Embryonic facial prominence (tissue), 1 donor: ENCODE measurements around the gene OTX2.

Experiments
- DNase-seq: peaks from one replicate; pipeline ENCODE4 v3.0.0-alpha.2; 2016; ENCODE audit errors: extremely low spot score

The OTX2 gene

DNA sequence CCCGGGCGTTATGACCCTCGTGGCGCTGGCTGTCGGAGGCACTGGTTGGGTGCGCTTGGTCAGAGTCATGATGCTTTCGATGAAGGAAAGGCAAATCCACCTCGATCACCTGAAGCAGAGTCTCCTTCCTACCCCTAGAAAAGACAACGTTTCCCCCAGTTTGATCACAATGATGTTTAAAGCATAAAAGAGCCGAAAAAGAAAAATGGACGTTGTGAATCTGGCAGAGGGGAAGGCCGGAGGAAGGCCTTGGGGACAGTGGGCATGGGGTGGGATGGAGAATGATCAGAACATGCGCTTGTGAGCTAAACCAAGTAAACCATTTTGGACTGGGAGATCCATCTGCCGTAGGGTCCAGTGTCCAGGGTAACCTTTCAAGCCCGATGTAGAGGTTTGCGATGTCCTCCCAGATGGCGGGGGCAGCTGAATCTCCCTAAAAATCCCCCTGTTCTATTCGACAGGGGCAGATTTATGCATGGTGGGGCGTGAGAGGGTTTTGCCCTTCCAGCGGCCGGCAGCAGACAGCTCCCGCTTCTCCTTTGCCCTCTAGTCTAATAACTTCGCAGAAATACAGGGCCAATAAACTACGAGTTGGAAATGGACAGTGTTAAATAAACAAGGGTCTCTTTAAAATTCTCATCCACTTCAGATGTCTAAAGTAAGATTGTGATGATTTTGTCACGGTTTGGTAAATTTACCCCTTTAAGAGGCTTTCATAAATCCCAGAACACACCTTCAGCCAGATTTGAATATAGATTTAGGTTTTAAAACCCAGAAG, 2.3 kb upstream of the OTX2 start:
- DNase-seq: no peak

DNA sequence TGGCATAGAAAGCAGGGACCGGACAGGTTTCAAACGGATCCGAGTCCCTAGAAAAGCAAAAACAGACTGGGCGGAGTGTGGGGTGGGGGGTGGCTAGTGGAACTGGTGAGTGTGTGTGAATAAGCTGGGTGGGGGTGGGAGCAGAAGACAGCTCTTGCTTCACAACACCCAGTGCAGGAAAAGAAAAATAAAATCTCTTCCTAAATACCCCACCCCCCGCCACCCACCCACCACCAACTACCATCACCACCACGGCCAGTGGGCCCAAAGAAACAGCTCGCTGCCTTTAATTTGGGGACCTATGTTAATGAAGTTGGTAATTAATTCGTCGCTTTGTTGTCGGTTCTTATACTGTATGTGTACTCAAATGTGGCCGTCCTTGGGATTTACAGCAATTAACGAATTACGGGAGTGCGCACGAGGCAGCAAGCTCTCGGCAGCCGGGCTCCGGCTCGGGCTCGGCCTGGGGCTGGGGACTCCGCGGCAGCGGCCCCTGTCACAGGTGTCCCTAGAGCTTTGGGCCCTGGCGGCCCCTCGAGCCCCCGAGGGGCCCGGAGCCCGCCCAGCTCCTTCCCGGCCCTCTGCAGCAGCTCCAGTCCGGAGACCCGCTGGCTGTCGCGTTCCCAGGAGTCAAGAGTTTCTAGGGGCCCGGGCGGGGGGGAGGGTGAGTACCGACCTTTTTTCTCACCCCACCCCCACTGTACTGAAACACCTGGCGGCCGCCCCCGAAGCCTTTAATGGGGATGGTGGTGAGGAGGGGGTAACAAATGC, 1.5 kb upstream of the OTX2 start:
- DNase-seq: no peak

DNA sequence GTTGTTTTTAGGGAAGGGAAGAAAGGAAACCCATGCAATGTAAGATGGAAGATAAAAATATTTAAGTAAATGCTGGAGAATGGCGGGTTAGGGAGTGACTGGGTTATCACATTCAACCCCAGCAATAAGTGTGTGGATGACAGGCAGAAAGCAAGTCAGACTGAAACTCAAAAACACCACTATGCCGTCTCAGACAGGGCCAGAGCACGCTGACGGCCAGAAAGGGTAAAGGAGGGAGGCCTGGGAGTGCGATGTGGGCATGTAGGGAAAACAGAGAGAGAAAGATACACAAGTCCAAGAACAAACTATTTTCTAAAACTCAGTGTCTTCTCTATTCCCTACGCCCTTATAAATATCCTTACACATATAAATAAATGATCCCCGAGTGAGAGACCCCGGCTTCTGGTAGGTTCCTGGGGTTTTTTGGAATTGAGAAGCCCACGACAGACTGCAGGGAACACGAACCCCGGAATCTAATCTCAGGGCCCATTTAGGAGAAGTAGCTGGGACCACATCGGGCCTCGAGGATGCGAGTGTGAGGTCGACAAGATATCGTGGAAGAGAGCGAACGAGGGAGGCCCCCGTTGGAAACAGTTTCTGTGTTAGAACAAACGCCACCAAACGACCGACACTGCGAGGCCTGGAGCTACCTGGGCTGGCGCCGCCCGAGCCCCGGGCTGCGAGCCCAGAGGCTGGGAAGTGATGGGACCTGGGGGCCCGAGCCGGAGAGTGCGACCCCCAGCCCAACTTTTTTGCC, 735 bp upstream of the OTX2 start:
- DNase-seq: no peak

DNA sequence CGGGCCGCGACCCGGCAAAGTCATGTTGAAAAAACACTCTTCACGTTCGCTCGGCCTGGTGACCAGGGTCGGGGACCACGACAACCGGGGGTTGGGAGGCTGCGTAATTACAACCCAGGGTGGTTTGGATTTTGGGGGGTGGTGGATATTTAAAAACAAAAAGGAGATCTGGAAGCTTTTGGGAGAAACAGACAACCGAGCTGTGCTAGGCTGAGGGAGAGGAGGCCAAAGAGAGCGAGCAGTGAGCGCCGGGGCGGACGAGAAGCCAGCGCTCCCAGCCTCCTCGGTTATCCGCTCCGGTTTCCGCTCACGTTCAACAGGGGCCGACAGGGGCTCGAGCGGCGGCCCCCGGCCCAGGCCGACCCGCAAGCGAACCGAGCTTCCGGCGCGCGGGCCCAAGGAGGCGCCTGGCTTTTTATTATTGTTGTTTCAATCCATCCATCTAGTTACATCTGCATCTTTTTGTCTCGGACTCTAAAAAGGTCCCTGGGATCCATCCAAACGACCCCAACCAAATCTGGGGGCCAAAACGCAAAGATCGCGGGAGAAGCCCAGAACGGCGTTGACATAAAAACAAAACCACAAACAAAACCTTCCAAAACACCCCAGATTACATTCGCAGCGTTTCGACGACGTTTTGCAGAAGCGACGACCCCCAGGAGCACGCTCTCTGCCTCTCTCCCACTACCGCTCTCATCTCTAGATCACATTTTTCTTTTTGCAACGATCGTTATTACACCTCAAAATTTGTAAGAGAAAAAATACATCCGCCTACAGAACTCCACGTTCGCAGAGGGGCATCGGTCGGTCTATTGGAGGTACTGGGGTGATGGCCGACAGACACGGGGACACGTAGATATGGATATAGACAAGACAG, 771 bp downstream of the OTX2 start:
- no peak for DNase-seq

DNA sequence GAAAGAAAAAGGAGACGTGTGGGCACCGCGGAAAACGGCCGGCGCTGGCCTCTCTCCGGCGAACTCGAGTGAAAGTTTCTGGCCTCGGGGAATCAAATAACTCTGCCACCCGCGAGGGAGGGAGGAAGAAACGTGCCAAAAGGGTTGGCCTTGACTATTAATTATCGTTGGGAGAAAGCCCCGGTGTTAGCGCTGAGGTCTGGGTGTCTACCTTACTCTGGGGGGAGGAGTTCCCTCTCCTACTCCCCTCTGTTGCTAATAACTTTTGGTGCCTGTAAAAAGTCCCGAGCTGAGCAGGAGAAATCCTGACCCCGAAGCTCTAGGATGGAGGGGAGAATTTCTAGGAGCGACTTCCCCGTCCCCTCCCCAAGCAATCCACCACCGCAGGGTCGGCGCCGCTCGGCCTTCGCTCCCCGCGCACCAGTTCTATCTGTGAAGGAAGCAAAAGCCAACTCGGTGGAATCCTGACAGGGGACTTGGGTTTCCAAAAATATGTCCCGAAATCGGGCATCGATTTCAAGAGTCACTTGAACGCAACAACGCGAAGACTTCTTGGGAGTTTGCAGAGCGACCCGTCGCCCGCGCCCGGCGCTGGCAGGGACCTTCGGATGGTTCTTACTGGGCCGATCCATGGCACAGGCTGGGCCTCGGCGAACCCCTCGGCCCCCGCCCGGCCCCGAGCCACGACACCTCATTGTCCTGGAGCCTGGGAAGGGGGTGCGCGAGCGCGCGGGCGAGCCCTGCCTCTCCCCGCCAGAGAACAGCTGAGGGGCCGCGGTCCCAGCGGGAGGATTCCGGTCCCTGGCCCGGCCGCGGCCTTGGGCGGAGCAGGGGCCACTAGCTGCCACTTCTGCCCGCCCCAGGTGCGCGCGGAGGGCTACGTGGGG, 1.7 kb downstream of the OTX2 start:
- DNase-seq: no peak

DNA sequence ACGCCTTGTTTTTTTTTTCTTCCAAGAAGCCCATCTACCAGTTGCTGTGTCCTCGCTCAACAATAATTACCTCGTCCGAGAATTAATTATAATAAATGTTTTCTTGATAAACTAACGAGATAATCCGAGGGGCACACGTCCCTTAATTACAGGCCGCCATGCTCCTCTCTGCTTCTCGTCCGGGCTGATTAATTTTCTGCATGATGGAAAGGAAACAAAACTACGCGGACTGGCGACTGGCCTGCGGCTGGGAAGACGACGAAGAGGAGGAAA, 2.2 kb downstream of the OTX2 start:
- no peak for DNase-seq

DNA sequence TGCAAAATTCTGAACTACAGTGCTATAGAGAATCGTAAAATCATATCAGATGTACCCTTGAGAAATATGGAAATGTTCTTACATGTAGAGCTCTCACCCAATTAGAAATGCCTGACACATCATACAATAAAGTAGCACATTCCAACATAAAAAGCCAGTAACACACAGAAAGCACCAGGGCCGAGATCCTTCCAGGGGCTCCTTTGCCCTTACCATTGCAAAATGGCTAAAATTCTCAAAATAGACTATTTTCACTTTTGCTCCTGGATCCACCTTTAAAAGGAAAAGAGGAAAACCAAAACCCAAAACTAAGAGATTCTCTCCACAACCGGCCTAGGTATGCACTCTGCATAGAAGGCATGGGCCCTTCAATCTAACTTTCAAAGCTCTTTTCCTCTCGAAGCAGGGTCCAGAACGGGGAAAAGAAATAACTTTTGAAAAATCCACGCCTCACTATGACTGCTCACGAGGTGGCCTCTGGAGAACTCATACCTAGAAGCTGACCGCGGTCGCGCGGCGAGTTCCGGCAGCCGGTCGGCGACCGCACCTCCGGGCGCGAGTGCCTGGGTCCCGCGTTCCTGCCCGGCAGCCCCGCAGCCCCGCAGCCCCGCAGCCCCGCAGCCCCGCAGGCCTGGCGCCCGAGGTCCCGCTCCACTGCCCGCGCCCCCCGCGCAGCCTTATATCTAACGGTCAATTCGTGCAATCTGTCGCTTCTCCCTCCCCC, 2.7 kb downstream of the OTX2 start:
- no peak for DNase-seq

DNA sequence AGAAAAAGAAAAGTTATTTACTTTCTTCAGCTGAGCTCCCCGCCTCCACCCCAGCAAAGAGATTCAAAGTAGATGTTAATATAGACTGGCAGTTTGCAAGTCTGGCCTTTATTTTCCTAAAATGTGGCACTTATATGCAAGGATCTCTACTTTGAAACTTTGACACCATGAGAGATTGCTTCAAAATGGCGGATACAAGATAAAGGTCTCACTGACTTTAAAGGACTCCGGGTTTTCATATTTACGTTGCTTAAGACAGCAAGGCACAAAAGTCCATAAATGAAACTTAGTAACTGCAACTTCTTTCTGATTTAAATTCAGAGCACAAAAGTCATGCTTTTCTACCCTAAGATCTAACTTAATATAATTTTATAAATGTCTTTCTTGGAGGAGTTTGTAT, 3.5 kb downstream of the OTX2 start:
- no peak for DNase-seq

DNA sequence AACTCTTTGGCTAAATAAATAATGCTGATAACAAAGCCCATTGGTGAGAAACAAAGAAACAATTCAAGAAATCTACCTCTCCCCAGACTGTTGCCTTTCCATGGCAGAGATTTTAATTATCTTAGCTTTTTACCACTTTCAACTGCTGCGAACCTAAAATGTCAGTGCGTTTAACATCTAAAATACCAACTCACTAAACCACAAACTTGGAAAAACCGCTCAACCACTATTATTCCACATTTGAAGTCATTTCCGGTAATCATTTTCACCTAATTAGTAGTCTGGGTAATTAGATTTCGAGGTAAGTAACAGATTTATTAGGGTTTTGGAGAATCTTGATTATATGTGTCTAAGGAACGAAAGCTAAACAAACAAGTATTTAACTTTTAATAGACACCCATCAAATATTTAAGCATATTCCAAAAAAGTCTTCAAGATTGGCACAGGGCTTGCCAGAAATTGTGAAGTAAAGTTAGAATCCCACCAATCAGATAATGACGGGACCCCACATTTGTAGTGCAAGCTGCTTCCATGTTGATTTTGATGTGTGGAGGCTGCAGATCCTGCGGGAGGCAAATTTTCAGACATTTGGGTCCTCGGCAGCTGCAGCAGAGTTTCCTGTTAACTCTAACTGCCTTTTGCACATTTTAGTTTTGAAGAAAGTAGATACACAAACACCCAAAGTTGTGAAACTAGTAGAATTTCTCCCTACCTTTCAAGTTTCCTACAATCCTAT, 4.1 kb downstream of the OTX2 start:
- DNase-seq: no peak

DNA sequence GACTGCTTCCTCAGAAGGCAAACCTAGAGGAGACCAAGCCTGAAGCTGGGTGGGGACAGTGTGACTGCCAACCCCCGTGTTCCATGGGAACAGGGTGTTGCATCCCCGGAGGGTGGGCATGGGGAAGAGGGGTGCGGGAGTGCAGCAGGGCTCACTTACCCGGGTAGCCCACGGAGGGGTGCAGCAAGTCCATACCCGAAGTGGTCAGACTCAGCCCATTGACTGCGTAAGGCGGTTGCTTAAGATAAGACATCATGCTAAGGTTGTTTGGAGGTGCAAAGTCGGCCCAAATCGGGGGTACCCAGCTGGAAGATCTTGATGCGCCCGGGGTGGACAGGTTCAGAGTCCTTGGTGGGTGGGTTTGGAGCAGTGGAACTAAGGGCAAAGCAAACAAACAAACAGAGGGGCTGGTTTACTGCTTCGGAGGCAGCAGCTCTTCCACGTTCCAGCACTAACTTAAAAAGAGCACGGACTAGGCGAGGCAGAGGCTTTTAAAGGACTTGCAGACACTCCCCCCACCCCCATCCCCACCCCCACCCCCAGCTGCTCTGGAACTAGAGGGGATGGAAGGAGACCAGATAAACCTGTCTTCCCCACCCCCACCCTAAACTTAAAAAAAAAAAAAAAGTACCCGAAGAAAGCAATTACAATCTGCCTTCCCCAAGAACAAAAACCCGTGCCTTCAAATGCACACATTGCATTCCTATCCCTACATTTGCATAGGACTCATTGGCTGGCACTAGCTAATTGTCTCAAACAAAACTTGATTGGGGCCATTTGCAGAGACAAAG, 4.9 kb downstream of the OTX2 start:
- DNase-seq: no peak

DNA sequence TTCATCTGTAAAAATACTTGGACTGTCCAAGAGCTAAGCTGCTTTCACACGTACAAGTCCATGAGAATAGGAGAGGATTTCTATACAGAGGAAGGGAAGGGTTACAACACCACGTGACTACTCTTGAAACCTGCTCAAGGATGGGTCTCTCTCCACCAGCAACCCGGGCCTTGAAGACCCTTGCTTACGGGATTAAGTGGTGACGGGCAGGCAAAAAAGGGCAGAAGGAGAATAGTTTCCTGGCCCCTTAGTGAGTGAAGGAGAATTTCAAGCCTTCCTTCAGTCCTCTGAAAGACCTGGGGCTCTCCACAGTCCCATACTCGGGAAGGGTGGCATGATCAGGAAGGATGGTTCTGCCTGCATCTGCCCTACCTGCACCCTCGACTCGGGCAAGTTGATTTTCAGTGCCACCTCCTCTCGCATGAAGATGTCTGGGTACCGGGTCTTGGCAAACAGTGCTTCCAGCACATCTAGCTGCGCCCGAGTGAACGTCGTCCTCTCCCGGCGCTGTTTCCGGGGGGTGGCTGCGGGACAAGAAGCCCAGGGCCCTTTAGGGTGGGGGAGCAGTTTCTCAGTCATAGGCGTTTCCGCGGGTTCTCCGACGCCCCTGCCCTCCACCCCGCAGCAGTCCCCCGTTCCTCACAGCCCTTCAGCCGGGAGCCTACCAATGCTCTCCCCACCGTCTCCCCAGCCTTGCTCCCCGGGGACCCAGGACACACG, 6.3 kb downstream of the OTX2 start:
- DNase-seq: no peak

DNA sequence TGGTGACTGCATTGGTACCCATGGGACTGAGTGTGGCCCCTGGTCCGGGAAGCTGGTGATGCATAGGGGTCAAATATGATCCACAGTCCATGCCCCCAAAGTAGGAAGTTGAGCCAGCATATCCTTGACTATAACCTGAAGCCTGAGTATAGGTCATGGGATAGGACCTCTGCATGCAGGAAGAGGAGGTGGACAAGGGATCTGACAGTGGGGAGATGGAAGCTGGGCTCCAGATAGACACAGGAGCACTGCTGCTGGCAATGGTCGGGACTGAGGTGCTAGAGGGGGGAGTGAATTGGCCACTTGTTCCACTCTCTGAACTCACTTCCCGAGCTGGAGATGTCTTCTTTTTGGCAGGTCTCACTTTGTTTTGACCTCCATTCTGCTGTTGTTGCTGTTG, 8.4 kb downstream of the OTX2 start:
- DNase-seq: no peak

DNA sequence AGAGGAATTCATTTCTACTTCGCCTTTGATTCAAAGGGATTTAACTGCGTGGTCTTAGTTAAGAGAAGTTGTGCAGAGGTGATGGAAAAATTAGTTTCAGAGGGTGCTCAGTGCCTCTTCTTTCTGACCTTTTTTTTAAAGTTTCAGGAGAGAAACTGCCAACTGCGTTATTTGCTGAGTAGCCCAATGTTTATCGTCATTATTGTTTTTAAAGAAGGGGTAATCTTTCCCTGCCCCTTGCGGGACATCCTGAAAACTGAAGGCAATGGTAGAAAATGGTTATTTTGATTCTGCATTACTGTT, 11.0 kb downstream of the OTX2 start:
- DNase-seq: no peak

DNA sequence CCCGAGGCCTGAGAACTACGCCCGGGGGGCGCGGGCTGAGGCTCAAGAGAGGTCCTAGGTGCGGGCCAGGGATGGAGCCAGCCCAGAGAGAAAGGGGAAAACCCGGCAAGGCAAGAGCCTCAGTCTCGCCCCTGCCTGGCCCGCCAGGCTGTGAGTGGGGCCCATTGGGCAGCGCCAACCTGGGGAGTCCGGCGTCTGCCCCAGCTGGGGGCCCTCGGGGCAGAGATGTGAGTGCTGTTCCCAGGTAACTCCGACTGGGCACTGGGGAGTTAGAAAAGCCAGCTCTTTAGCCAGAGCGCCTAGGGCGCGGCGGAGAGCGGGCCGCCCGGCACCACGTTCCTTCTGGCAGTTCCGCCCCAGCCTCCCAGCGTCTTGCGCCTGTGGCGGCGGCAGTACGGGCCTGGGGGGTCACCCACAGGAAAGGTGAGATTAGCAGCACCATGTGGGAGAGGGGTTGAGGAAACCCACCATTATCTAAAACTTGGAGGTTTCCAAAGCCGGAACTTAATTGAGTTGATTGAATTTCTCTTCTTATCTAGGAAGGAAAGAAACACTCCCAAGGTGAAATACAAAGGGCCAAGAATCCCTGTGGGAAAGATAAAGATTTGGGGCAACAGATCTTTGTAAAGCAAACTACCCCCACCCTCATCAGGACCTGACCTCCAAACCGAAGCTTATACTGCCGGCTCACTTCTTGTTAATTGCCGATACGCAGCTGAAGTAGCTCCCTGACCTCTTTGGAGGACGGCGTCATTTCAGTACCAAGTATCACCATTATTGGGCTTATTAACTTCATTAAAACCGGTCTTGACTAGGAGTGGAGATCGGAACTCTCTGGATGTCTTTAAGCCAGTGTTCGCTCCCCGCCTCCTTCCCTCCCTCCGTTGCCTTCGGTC, 11.6 kb downstream of the OTX2 start:
- no peak for DNase-seq

DNA sequence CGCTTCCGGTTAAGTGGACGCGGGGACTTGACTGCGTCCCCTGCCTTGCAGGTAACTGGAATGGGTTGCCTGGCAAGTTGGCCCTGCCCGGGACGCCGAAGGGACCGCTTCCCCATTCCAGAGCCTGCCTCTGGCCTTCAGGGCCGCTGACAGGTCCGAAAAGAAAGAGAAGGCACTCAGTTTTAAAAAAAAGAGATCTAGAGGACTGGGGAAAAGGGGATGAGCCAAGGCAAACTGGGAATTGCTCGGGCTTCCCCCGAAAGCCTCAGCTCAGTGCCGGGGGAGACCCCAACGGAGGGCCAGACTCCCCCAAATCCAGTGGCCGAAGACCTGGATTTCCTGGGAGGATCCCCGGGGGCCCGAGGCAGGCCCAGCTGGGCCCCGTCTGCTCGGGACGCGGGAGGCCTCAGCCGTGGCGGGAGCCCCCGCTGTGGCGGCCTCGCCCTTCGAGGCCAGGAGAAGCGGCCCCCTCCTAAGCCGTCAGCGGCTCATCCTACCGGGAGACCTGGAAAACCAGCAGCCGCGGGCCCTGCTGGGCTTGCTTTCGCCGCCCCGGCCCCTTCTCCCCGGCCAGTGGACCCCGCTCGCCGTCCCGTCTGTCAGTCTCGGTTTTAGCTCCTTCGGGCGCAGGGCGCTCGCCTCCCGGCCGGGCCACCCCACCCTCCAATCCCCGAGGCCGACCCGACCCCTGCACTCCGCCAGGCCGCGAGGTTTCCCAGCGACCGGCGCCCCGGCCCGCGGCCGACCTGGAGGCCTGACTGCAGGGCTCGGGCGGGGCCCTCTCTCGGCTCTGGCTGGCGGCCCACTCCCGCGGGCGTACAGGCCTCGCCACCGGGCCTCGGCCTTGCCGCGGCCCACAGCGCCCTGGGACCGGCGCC, 12.5 kb downstream of the OTX2 start:
- no peak for DNase-seq

DNA sequence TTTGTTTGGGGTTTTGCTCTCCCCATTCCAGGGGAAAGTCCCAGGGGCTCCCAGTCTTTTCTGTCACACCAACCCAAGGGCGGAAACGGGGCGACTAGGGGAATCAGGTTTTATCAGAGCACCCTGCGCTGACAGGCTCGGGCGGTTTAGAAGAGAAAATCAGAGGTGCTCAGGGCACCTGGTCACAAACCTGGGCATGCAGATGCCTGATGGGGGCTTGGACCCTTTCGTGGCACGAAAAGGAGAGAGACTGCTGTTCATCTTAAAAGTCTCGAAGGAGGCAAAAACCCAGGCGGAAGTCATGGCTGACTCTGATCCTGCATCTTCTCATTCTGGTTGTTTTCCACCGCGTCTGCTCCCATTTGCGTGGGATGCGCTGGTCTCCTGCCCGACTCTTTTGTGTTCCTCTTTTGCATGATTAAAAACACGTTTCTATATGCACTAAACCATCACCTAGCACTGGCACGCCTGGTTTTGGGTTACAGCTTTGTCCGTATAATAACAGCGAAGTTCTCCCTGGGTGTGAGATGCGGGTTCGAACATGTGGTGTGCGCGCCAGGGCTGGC, 13.2 kb downstream of the OTX2 start:
- no peak for DNase-seq
